ENCODE measurements around the gene ZFYVE28.

Gene ZFYVE28

GRCh38 chr4:2412534-2412884 lies 5.9 kb downstream of the ZFYVE28 start:
- peak; percentile 49 for DNase-seq (ENCODE audit: insufficient read length, low spot score)
- no peak for FAIRE-seq
- TF ChIP-seq PAX5 (IDR thresholded peaks at IDR 0.05; ENCODE audit: insufficient read depth, low read length, severe bottlenecking) (no peak), SPI1 (IDR thresholded peaks at IDR 0.05; ENCODE audit: low read depth, low read length) (no peak)

GRCh38 chr4:2411786-2412510 lies 6.5 kb downstream of the ZFYVE28 start:
- TF ChIP-seq POLR2AphosphoS5 (IDR thresholded peaks at IDR 0.05; ENCODE audit: low read depth, low read length) (no peak), SPI1 (IDR thresholded peaks at IDR 0.05; ENCODE audit: low read depth, low read length) (peak; percentile 57), TAF1 (IDR thresholded peaks at IDR 0.05; ENCODE audit: low read depth, low read length) (no peak), POU2F2 (IDR thresholded peaks at IDR 0.05; ENCODE audit: low read depth, low read length) (no peak), POLR2A (IDR thresholded peaks at IDR 0.05; ENCODE audit: low read depth, low read length) (no peak), PAX5 (IDR thresholded peaks at IDR 0.05; ENCODE audit: insufficient read depth, low read length, severe bottlenecking) (no peak)
- DNase-seq (ENCODE audit: insufficient read length, low spot score) (no peak), FAIRE-seq (peak; percentile 56)

GRCh38 chr4:2409381-2409783 lies 9.1 kb downstream of the ZFYVE28 start:
- TF ChIP-seq PAX5 (IDR thresholded peaks at IDR 0.05; ENCODE audit: insufficient read depth, low read length, severe bottlenecking) (no peak), TAF1 (IDR thresholded peaks at IDR 0.05; ENCODE audit: low read depth, low read length) (no peak), SPI1 (IDR thresholded peaks at IDR 0.05; ENCODE audit: low read depth, low read length) (no peak), POLR2A (IDR thresholded peaks at IDR 0.05; ENCODE audit: low read depth, low read length) (no peak), POLR2AphosphoS5 (IDR thresholded peaks at IDR 0.05; ENCODE audit: low read depth, low read length) (no peak), POU2F2 (IDR thresholded peaks at IDR 0.05; ENCODE audit: low read depth, low read length) (no peak)
- no peak for FAIRE-seq
- no peak for DNase-seq (ENCODE audit: insufficient read length, low spot score)

- no peak for FAIRE-seq
- TF ChIP-seq POU2F2 (IDR thresholded peaks at IDR 0.05; ENCODE audit: low read depth, low read length) (no peak), TAF1 (IDR thresholded peaks at IDR 0.05; ENCODE audit: low read depth, low read length) (no peak), SPI1 (IDR thresholded peaks at IDR 0.05; ENCODE audit: low read depth, low read length) (no peak), POLR2AphosphoS5 (IDR thresholded peaks at IDR 0.05; ENCODE audit: low read depth, low read length) (no peak), PAX5 (IDR thresholded peaks at IDR 0.05; ENCODE audit: insufficient read depth, low read length, severe bottlenecking) (no peak), POLR2A (IDR thresholded peaks at IDR 0.05; ENCODE audit: low read depth, low read length) (no peak)
- no peak for DNase-seq (ENCODE audit: insufficient read length, low spot score)
Measured at GRCh38 chr4:2408976-2409375, 9.5 kb downstream of the ZFYVE28 start.

DNA sequence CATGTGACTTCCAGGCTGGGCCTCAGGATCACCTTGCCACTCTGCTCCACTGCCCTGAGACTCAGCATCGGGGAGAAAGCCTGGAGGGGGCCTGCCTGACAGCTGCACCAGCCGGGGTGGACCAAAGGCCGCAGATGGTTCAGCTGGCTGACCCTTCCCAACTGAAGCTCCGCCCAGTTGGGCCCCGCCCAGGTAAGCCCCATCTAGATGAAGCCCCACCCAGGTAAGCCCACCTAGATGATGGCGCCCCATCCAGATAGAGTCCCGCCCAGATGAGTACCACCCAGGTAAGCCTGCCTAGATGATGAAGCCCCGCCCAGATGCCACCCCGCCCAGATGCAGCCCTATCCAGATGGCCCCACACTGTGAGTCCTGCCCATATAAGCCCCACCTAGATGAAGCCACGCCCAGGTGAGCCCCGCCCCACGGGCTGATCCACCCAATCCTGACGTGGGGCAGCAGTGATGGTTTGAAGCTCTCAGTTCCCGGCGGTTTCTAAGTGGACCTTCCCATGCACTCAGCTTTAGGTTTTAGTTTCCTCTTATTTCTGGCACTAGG lies 10.0 kb downstream of the ZFYVE28 start:
- FAIRE-seq (no peak), DNase-seq (ENCODE audit: insufficient read length, low spot score) (peak; percentile 43)
- TF ChIP-seq TAF1 (IDR thresholded peaks at IDR 0.05; ENCODE audit: low read depth, low read length) (no peak), SPI1 (IDR thresholded peaks at IDR 0.05; ENCODE audit: low read depth, low read length) (no peak), PAX5 (IDR thresholded peaks at IDR 0.05; ENCODE audit: insufficient read depth, low read length, severe bottlenecking) (no peak), POLR2A (IDR thresholded peaks at IDR 0.05; ENCODE audit: low read depth, low read length) (no peak), POU2F2 (IDR thresholded peaks at IDR 0.05; ENCODE audit: low read depth, low read length) (no peak), POLR2AphosphoS5 (IDR thresholded peaks at IDR 0.05; ENCODE audit: low read depth, low read length) (no peak)

GRCh38 chr4:2407991-2408342 lies 10.5 kb downstream of the ZFYVE28 start:
- TF ChIP-seq POLR2A (IDR thresholded peaks at IDR 0.05; ENCODE audit: low read depth, low read length) (no peak), TAF1 (IDR thresholded peaks at IDR 0.05; ENCODE audit: low read depth, low read length) (no peak), SPI1 (IDR thresholded peaks at IDR 0.05; ENCODE audit: low read depth, low read length) (no peak), POU2F2 (IDR thresholded peaks at IDR 0.05; ENCODE audit: low read depth, low read length) (no peak), PAX5 (IDR thresholded peaks at IDR 0.05; ENCODE audit: insufficient read depth, low read length, severe bottlenecking) (no peak), POLR2AphosphoS5 (IDR thresholded peaks at IDR 0.05; ENCODE audit: low read depth, low read length) (no peak)
- no peak for DNase-seq (ENCODE audit: insufficient read length, low spot score)
- no peak for FAIRE-seq

- no peak for TF ChIP-seq SPI1 (IDR thresholded peaks at IDR 0.05; ENCODE audit: low read depth, low read length)
- TF ChIP-seq PAX5 (IDR thresholded peaks at IDR 0.05; ENCODE audit: insufficient read depth, low read length, severe bottlenecking), result no peak
- TF ChIP-seq POLR2A (IDR thresholded peaks at IDR 0.05; ENCODE audit: low read depth, low read length), result no peak
- no peak for TF ChIP-seq TAF1 (IDR thresholded peaks at IDR 0.05; ENCODE audit: low read depth, low read length)
- TF ChIP-seq POLR2AphosphoS5 (IDR thresholded peaks at IDR 0.05; ENCODE audit: low read depth, low read length), result no peak
- no peak for TF ChIP-seq POU2F2 (IDR thresholded peaks at IDR 0.05; ENCODE audit: low read depth, low read length)
- DNase-seq (ENCODE audit: insufficient read length, low spot score), result no peak
- FAIRE-seq, result no peak
Measured at GRCh38 chr4:2406920-2407319, 11.5 kb downstream of the ZFYVE28 start.

DNA sequence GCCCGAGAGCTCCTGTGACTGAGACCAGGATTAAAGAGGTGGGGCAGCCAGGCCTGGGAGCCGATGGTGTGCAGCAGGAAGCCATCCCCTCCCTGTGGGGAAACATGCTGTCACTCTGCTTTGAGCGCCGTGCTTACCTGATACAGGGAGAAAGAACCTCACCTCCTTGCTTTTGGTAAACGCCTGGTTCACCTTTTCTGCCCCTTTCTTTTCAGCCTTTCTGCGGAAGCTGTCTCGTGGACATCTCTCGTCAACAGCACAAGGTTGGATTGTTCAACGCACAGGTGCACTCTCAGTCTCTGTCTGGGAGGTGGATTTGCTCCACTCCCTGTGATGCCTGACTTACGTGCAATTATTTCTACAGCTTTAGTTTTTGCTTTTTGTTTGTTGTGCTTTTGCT lies 12.0 kb downstream of the ZFYVE28 start:
- FAIRE-seq (no peak), DNase-seq (ENCODE audit: insufficient read length, low spot score) (no peak)
- TF ChIP-seq TAF1 (IDR thresholded peaks at IDR 0.05; ENCODE audit: low read depth, low read length), result no peak
- no peak for TF ChIP-seq SPI1 (IDR thresholded peaks at IDR 0.05; ENCODE audit: low read depth, low read length)
- no peak for TF ChIP-seq PAX5 (IDR thresholded peaks at IDR 0.05; ENCODE audit: insufficient read depth, low read length, severe bottlenecking)
- TF ChIP-seq POLR2AphosphoS5 (IDR thresholded peaks at IDR 0.05; ENCODE audit: low read depth, low read length), result no peak
- no peak for TF ChIP-seq POLR2A (IDR thresholded peaks at IDR 0.05; ENCODE audit: low read depth, low read length)
- no peak for TF ChIP-seq POU2F2 (IDR thresholded peaks at IDR 0.05; ENCODE audit: low read depth, low read length)

DNA sequence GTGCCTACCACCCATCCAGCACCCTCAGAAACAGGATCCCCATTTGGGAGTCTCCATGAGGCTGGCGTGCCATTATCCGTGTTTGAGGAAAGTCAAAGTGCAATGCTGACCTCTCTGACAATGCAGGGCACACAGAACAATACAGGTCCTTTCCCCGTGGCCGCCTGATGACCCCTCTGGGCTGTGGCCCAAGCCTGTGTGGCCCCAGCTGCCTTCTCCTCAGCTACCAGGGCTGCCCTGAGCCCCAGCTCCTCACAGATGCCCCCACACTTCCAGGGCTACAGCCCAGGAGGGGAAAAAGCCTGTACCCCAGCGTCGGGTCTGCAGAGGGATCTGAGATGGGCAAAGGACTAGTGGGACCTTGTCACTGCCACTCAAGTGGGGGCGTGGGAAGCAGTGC lies 15.5 kb downstream of the ZFYVE28 start:
- DNase-seq (ENCODE audit: insufficient read length, low spot score) (no peak), FAIRE-seq (no peak)
- no peak for TF ChIP-seq PAX5 (IDR thresholded peaks at IDR 0.05; ENCODE audit: insufficient read depth, low read length, severe bottlenecking)
- TF ChIP-seq POLR2AphosphoS5 (IDR thresholded peaks at IDR 0.05; ENCODE audit: low read depth, low read length), result no peak
- no peak for TF ChIP-seq POLR2A (IDR thresholded peaks at IDR 0.05; ENCODE audit: low read depth, low read length)
- TF ChIP-seq TAF1 (IDR thresholded peaks at IDR 0.05; ENCODE audit: low read depth, low read length), result no peak
- TF ChIP-seq POU2F2 (IDR thresholded peaks at IDR 0.05; ENCODE audit: low read depth, low read length), result no peak
- TF ChIP-seq SPI1 (IDR thresholded peaks at IDR 0.05; ENCODE audit: low read depth, low read length), result no peak
